Activated CD4-positive, alpha-beta T cell treated with anti-CD3 and anti-CD28 coated beads, Interleukin-2, amount 50 U/mL, for 16 hours (primary cell): ENCODE data around the gene NUTF2.
A peak's percentile ranks its signal among the peaks of the same experiment; 100 is the strongest.

Experiments
- DNase-seq: peaks from one replicate; pipeline ENCODE4 v3.0.0-alpha.2; 2020

The NUTF2 gene

GRCh38 chr16:67865318-67865717 is 18.6 kb downstream of the NUTF2 start:
- DNase-seq = no peak

GRCh38 chr16:67868290-67868689 is 21.6 kb downstream of the NUTF2 start:
- DNase-seq = no peak

- no peak for DNase-seq
These were observed 22.9 kb downstream of the NUTF2 start for GRCh38 chr16:67869653-67870052.

- no peak for DNase-seq
These were observed 24.5 kb downstream of the NUTF2 start for GRCh38 chr16:67871256-67871655.

- no peak for DNase-seq
These were observed 25.4 kb downstream of the NUTF2 start for GRCh38 chr16:67872131-67872630.

- peak; percentile 90 for DNase-seq
These were observed 26.1 kb downstream of the NUTF2 start, which contains the start of gene EDC4 for GRCh38 chr16:67872631-67873434. Gene EDC4, plus strand, starts transcription at chr16:67873052. Its CDS starts 210 bp downstream, at chr16:67873262.

- peak; percentile 10 for DNase-seq
These were observed 27.0 kb downstream of the NUTF2 start for GRCh38 chr16:67873435-67874370.

- DNase-seq = no peak
These were observed 27.6 kb downstream of the NUTF2 start for GRCh38 chr16:67874372-67874771.

GRCh38 chr16:67877064-67877463 is 30.3 kb downstream of the NUTF2 start:
- no peak for DNase-seq

- no peak for DNase-seq
These were observed 31.5 kb downstream of the NUTF2 start for GRCh38 chr16:67878232-67878631.

GRCh38 chr16:67878846-67879245 is 32.1 kb downstream of the NUTF2 start:
- no peak for DNase-seq

- DNase-seq = no peak
These were observed 32.7 kb downstream of the NUTF2 start for GRCh38 chr16:67879462-67879861.

GRCh38 chr16:67879936-67880335 is 33.2 kb downstream of the NUTF2 start:
- no peak for DNase-seq

- DNase-seq = no peak
These were observed 33.9 kb downstream of the NUTF2 start for GRCh38 chr16:67880584-67880983.

- no peak for DNase-seq
These were observed 35.0 kb downstream of the NUTF2 start for GRCh38 chr16:67881621-67882161.

- DNase-seq = no peak
These were observed 35.8 kb downstream of the NUTF2 start for GRCh38 chr16:67882374-67883145.

- DNase-seq = no peak
These were observed 36.6 kb downstream of the NUTF2 start for GRCh38 chr16:67883146-67883871.

- peak; percentile 64 for DNase-seq
These were observed 37.1 kb downstream of the NUTF2 start for GRCh38 chr16:67883872-67884261.

- DNase-seq = no peak
These were observed 38.0 kb downstream of the NUTF2 start, which contains the start of gene NRN1L for GRCh38 chr16:67884684-67885083. Gene NRN1L, plus strand, starts transcription at chr16:67884885. Its CDS starts 19 bp downstream, at chr16:67884904.

GRCh38 chr16:67885545-67885944 is 38.8 kb downstream of the NUTF2 start:
- DNase-seq = no peak

GRCh38 chr16:67885976-67886375 is 39.2 kb downstream of the NUTF2 start:
- DNase-seq = no peak

- no peak for DNase-seq
These were observed 39.7 kb downstream of the NUTF2 start for GRCh38 chr16:67886387-67886786.
